GM13977 (cell line): ENCODE results near the gene CACNA2D4.

Experiments used
- DNase-seq: peaks from one replicate; pipeline ENCODE4 v3.0.0; 2012; ENCODE audit warnings: low spot score
- in situ Hi-C: fragments of 300-500 bp; cut with MboI; formaldehyde crosslinking; loops from one replicate; pipeline ENCODE4 v1.12.0; 2022; ENCODE audit warnings: low sequenced_read_pairs, low pct_unique_long_range_greater_than_20kb, mixed read lengths, inconsistent platforms; ENCODE audit not compliant: unreplicated experiment
- TF ChIP-seq, protein P1 (sequence below): IDR thresholded peaks from 2 replicates; pipeline ENCODE4 v1.5.1; 2012; ENCODE audit warnings: mild to moderate bottlenecking, control low read depth; ENCODE audit not compliant: insufficient read depth; ENCODE audit errors: extremely low read depth, missing control alignments

The CACNA2D4 gene

DNA sequence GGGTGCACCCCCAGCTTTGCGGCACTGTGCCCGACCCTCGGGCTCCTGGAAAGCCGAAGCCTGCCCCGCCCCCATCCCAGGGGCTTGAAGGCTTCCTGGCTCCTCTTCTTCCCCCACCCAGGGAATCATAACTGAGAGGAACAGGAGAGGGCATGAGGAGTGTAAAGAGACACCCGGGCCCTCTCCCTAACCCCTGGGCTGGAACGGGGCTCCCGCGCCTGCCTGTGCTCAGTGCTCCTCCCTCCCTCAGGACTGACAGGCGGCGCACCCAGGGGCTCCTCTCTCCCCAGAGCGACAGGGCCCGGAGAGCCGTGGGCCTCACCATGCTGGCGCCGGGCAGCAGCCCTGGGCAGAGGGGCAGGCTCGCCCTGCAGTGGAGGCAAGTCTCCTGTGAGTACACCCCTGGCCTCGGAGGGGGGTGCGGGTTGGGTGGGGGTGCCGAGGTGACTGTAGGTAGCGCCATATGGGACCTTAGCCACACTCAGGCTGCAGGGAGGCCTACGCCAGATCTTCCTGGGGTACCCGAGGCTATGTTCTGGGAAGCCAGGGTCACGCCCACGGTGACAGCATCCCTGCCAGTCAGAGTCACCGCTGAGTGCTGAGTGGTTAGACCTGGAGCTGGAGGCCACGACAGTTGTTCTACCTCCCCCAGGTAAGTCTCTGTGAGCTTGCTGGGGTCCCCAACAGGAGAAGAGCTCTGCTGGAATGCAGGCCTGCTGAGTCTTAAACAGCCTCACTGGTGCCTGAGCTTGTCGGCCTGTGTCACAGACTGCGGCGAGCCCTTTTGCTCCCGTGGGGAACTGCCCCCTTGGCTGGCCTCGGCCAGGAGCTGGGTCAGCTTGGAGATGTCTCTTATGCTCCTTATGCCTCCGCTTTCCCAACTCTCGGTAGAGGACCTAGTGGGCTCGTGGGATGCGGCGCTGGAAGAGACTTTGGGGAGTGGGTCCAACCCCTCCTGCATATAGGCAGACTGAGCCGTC lies 90.3 kb downstream of the CACNA2D4 start:
- TF ChIP-seq, protein P1, sequence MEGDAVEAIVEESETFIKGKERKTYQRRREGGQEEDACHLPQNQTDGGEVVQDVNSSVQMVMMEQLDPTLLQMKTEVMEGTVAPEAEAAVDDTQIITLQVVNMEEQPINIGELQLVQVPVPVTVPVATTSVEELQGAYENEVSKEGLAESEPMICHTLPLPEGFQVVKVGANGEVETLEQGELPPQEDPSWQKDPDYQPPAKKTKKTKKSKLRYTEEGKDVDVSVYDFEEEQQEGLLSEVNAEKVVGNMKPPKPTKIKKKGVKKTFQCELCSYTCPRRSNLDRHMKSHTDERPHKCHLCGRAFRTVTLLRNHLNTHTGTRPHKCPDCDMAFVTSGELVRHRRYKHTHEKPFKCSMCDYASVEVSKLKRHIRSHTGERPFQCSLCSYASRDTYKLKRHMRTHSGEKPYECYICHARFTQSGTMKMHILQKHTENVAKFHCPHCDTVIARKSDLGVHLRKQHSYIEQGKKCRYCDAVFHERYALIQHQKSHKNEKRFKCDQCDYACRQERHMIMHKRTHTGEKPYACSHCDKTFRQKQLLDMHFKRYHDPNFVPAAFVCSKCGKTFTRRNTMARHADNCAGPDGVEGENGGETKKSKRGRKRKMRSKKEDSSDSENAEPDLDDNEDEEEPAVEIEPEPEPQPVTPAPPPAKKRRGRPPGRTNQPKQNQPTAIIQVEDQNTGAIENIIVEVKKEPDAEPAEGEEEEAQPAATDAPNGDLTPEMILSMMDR: no peak
- DNase-seq: no peak
- in situ Hi-C loops: no loop called here

DNA sequence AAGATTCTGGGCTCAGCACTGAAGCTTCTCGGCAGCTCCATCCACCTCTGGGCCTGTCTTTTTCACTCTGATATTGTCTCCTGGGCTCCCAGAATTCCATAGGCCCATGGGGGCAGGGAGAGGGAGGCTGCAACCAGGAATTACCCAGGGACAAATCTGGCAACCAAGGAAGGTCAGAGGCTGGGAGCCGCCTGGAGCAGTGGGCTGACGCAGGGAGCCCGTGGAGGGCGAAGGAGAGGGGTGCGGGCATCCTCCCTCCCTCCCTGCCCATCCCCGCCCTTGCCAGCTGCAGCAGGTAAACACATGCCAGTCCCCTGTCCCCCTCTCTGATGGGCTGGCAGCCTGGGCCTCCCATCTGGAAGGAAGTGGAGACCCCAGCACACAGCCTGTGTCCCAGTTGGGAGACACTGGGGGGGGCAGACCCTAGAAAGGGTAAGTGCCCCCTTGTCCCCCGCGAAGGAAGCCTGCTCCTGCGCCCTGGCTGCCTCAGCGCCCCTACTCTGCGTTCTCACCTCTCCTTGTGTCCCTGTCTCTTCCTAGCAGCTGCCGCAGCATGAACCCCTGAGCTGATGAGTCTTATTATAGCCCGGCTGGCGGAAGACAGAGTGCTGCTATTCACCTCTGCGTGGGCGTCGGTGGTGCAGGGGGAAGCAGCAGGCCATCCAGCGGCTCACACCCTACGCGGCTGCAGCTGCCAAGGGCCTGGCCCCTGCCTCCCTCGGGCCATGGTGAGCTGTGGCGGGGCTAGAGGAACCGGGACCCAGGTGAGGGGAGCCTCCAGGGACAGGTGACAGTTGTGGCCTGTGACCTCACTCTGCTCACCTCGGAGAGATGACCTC lies 91.4 kb downstream of the CACNA2D4 start:
- in situ Hi-C loops: no loop called here

DNA sequence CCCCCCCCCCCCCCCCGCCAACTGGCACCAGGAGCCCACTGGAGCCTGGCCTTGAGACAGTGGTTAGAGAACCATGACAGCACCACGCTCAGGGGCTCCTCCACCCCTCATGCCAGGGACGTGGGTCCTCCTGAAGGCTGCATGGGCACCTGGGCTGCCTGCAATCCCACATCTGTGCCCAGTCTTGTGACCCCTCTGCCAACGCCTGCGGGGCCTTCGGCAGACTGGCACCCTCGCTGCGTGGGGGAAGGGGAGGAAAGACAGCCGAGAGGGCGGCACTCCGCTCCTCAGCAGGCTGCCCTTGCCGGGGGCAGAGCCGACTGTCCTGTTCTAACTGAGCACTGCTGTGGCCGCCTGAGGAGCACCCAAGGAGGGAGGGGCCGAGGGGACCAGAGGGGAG lies 92.1 kb downstream of the CACNA2D4 start:
- TF ChIP-seq, protein P1: no peak
- DNase-seq: no peak
- in situ Hi-C loops: no loop called here

More for the DNA sequence above, 91.4 kb downstream of the CACNA2D4 start:
- TF ChIP-seq, protein P1: no peak
- no peak for DNase-seq

DNA sequence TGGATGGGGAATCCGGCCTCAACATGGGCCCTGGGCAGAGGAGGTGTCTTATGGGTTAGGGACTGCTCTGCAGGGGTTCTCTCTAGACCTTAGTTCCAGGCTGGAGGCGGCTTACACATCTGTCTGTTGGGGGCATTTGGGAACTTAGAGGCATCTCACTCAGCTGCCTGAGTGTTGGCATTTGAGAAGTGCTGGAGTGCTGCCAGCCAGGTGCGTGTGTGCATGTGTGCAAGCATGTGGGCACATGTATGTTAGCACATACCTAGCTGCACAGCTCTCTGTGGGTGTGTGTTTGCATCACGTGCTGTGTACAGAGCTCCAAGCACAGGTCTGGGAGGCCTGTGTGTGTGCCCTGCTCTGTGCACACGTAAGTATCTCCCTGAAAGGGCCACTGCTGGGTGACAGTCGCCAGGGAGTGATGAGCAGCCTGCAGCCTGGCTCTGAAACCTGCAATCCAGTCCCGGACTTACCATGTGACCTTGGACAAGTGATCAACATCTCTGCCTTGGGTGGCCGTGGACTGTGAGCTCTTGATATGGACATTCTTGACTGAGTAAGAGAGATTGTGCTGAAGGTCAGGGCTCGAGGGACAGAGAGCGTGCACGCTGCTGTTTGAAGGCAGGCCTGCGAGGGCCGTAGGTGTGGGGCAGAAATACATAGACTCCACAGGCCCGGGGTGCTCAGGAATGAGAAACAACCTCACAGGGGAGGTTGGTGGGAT lies 92.9 kb downstream of the CACNA2D4 start:
- TF ChIP-seq, protein P1: no peak
- no peak for DNase-seq
- in situ Hi-C loops: no loop called here

DNA sequence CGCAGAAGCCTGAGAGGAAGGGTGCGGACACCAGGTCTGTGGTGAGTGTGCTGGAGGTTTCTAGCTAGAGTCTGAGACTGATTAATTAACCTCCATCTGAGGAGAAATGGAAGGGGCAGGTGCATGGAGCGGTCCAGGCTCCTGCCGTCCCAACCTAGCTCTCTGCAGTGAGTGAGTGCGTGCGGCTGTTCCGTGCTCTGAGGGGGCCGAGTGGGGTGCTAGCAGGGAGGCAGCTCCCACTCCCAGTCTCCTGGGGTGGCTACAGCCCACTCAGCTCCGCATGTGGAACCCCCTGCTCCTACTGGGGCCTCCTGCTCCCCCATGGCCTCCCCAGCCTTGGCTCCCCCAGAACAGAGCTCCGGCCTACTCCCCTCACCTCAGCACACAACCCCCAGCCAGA lies 95.2 kb downstream of the CACNA2D4 start:
- in situ Hi-C loops: no loop called here
- TF ChIP-seq, protein P1: no peak
- DNase-seq: no peak

DNA sequence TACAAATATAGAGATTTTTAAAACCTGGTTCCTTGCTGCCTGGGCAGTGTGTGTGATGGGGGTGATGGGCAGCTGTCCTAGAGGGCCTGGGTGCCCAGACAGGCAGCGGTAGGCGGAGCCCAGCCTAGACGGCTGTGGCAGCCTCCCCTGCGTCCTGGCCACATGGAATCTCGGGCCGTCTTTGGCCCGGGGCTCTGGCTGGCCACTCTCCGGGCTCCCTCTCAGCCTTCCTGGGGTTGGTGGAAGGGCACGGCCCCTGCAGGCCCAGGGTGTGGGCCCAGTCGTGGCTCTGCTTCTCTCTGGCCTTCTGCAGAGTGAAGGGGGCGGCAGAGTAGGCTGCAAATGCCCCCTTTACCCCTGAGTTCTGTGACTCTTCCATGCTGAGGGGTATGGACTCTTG lies 95.8 kb downstream of the CACNA2D4 start:
- in situ Hi-C loops: no loop called here
- DNase-seq: no peak
- TF ChIP-seq, protein P1: no peak
